HEK293T (cell line): ENCODE data around the gene UBE2L3.

Experiments
- CTCF ChIA-PET: fragments of 350-600 bp; formaldehyde crosslinking; extraction: SDS; loops from one replicate; lab custom pipeline; 2021; ENCODE audit warnings: antibody characterized with exemption, inconsistent platforms; lab: Yijun Ruan, JAX
- POLR2A ChIA-PET: fragments of 350-600 bp; formaldehyde crosslinking; extraction: SDS; loops from one replicate; lab custom pipeline; 2020; ENCODE audit warnings: antibody characterized with exemption, inconsistent platforms; lab: Yijun Ruan, JAX
- DNase-seq: peaks from one replicate; pipeline ENCODE4 v3.0.0; 2012; ENCODE audit warnings: mixed read lengths; ENCODE audit errors: extremely low spot score
- ARNT ChIP-seq: fragments of 450-650 bp; IDR thresholded peaks from 2 replicates; pipeline ENCODE4 v1.6.1; 2017; ENCODE audit warnings: mild to moderate bottlenecking
- BHLHE40 ChIP-seq: fragments of 450-650 bp; IDR thresholded peaks from 2 replicates; pipeline ENCODE4 v1.6.1; 2016; ENCODE audit warnings: mild to moderate bottlenecking, moderate library complexity, borderline replicate concordance
- CTBP1 ChIP-seq: fragments of 450-650 bp; IDR thresholded peaks from 2 replicates; pipeline ENCODE4 v1.6.1; 2016; ENCODE audit warnings: borderline replicate concordance
- ELF4 ChIP-seq: fragments of 450-650 bp; IDR thresholded peaks from 2 replicates; pipeline ENCODE4 v1.6.1; 2017; ENCODE audit warnings: antibody characterized with exemption
- FOXA1 ChIP-seq: fragments of 450-650 bp; IDR thresholded peaks from 2 replicates; pipeline ENCODE4 v1.6.1; 2016; ENCODE audit warnings: mild to moderate bottlenecking
- FOXK2 ChIP-seq: fragments of 450-650 bp; IDR thresholded peaks from 2 replicates; pipeline ENCODE4 v1.6.1; 2016; ENCODE audit warnings: mild to moderate bottlenecking
- FOXM1 ChIP-seq: fragments of 450-650 bp; IDR thresholded peaks from 2 replicates; pipeline ENCODE4 v1.6.1; 2017; ENCODE audit warnings: mild to moderate bottlenecking, borderline replicate concordance
- HDGF ChIP-seq: fragments of 450-650 bp; IDR thresholded peaks from 2 replicates; pipeline ENCODE4 v1.6.1; 2017; ENCODE audit warnings: antibody characterized with exemption, borderline replicate concordance
- L3MBTL2 ChIP-seq: fragments of 450-650 bp; conservative IDR thresholded peaks from 2 replicates; pipeline ENCODE4 v1.6.1; 2016; ENCODE audit warnings: mild to moderate bottlenecking
- LEF1 ChIP-seq: fragments of 450-650 bp; IDR thresholded peaks from 2 replicates; pipeline ENCODE4 v1.6.1; 2017; ENCODE audit warnings: mild to moderate bottlenecking, borderline replicate concordance
- NFRKB ChIP-seq: fragments of 450-650 bp; IDR thresholded peaks from 2 replicates; pipeline ENCODE4 v1.6.1; 2016; ENCODE audit warnings: mild to moderate bottlenecking, moderate library complexity
- SP1 ChIP-seq: fragments of 450-650 bp; IDR thresholded peaks from 2 replicates; pipeline ENCODE4 v1.6.1; 2017
- SUZ12 ChIP-seq: fragments of 450-650 bp; IDR thresholded peaks from 2 replicates; pipeline ENCODE4 v1.6.1; 2016; ENCODE audit warnings: mild to moderate bottlenecking
- TARDBP ChIP-seq: fragments of 450-650 bp; IDR thresholded peaks from 2 replicates; pipeline ENCODE4 v1.6.1; 2016
- ZNF384 ChIP-seq: fragments of 450-650 bp; IDR thresholded peaks from 2 replicates; pipeline ENCODE4 v1.6.1; 2016
- TF ChIP-seq, protein P1 (sequence below): fragments of 450-650 bp; IDR thresholded peaks from 2 replicates; pipeline ENCODE4 v1.6.1; 2016

Gene UBE2L3

DNA sequence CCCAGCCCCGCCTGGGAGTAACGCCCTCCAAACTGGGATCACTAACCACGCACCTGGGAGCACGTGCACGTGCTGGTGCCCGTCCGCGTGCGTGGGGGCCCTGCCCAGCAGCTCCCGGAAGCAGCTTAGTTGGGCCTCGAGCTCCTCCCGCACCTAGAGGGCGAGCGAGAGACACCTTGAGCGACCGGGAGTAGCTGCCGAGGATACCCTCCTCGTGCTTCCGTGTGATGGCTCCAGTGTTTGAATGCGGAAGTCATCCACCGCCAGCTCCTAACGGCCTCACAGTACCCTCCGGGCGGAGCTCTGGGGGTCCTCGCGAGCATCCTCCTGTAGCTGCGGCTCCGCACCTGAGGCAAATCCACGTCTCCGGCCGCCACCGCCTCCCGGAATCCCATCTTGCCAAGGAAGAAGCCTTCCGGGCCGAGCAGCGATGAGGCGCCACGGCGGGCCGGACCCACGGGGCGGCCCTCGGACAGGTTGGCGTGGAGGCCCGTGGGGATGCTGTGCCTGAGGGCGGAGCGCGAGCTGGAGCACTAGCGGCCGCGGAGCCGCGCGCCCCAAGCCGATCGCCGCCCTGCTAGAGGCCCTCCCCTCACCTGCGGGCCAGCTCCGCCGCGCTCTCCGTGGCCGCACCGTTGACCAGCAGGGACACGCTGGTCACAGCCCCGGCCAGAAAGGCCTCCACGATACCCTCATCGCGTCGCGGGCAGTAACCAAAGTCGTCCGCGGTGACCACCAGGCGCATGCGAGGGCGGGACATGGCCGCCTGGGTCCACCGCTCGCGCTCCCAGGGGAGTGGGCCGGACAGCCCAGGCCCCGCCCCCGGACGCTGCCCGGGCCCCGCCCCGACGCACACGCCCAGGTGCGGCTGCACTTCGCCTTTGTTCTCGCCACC lies 62.0 kb downstream of the UBE2L3 start, which contains the start of gene YDJC:
Gene YDJC (minus strand): TSS at position 768 of the 895 bp plus-strand sequence. CDS start 8 bp downstream, at position 760.
- ChIA-PET CTCF (interaction anchor here (0.6 to 4.7 kb wide), 13 partner anchors 8 to 278 kb away, joined by 3 to 63 read pairs (median 6); partner anchors contain the start of gene SDF2L1), POLR2A (interaction anchor here (0.7 to 4.6 kb wide), 17 partner anchors 9 to 181 kb away, joined by 3 to 76 read pairs (median 5); partner anchors contain the start of genes PPIL2 and SDF2L1)
- TF ChIP-seq CTBP1: no peak; the same call in 1 of the 2 replicates
- no peak for TF ChIP-seq SUZ12
- TF ChIP-seq NFRKB: no peak
- TF ChIP-seq, protein P1, sequence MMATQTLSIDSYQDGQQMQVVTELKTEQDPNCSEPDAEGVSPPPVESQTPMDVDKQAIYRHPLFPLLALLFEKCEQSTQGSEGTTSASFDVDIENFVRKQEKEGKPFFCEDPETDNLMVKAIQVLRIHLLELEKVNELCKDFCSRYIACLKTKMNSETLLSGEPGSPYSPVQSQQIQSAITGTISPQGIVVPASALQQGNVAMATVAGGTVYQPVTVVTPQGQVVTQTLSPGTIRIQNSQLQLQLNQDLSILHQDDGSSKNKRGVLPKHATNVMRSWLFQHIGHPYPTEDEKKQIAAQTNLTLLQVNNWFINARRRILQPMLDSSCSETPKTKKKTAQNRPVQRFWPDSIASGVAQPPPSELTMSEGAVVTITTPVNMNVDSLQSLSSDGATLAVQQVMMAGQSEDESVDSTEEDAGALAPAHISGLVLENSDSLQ: no peak; the same call in 1 of the 2 replicates
- peak; percentile 38; the same call in 1 of the 2 replicates for TF ChIP-seq FOXM1
- TF ChIP-seq ELF4: peak; percentile 96
- no peak; the same call in 1 of the 2 replicates for TF ChIP-seq ARNT
- no peak for TF ChIP-seq TARDBP
- TF ChIP-seq SP1: no peak
- no peak for TF ChIP-seq ZNF384
- peak; percentile 98 for TF ChIP-seq L3MBTL2
- TF ChIP-seq HDGF: 0 out of 2 replicates have a peak, but pooled peaks have one; percentile 85
- TF ChIP-seq FOXK2: no peak
- peak; percentile 39; the same call in 1 of the 2 replicates for TF ChIP-seq LEF1
- TF ChIP-seq BHLHE40: no peak
- no peak for TF ChIP-seq FOXA1
- peak; percentile 98 for DNase-seq

DNA sequence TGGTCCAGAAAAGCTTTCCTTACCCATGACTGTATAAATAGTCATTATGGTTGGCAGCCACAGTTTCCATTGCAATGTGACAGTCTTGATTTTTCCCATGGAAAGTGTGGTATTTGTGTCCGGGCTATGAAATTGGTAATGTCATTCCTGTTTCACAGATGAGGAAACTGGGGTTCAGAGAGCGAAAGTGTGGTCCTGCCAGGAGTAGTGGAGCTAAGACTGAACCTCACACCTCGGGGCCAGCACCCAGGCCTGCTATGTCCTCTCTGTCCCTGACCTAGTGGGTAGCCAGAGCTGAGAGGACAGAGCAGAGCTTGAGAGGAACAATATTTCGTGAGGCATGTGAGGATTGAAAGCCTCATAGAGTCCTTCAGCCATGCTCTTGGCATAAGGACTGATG lies 63.5 kb downstream of the UBE2L3 start:
- ChIA-PET POLR2A (interaction anchor here (1.0 to 4.6 kb wide), 2 partner anchors 11 to 21 kb away, joined by 3 to 76 read pairs; partner anchors contain the start of gene SDF2L1), CTCF (interaction anchor here (0.7 to 4.7 kb wide), 3 partner anchors 11 to 18 kb away, joined by 3 to 63 read pairs (median 6); partner anchors contain the start of gene SDF2L1)
- TF ChIP-seq FOXK2 (no peak), LEF1 (no peak), CTBP1 (no peak), BHLHE40 (no peak), FOXA1 (no peak), SUZ12 (no peak), ELF4 (no peak), ARNT (no peak), ZNF384 (no peak), HDGF (no peak)
- TF ChIP-seq, protein P1: no peak
- no peak for DNase-seq

DNA sequence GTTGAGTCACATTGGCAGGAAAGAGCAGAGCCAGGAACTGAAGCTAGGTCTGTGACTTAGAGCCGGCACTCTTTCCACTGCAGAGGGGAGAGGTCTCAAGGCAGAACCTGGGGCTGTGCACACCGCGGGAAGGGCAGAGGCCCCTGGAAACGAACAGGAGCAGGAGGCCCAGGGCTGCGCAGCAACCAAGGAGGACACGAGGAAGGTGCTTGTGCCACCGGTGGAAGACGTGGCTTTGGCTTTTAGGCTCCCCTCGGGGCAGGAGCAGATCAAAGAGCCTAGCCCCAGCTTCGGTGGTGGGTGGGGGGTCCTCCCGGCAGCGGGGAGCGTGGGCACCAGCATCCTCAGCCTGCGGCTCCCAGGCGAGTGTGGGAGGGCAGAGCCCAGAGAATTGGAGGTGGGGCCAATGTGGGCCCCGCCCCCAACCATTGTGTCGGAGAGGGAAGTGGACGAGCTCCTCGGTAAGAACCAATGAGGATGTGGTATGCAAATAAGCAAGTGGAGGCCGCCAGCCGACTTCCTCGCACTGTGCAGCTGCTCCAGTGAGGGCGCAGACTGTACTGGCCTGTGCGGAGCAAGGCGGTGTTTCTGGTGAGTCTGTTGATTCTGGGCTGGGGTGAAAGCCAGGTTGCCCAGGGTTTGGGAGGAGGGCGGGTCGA lies 64.9 kb downstream of the UBE2L3 start, which contains the start of gene CCDC116:
Gene CCDC116 (plus strand): TSS at position 524 of the 659 bp plus-strand sequence. CDS start 422 bp downstream, outside the sequence.
- POLR2A ChIA-PET: interaction anchor here (1.0 kb wide), 1 partner anchor 11 kb away, joined by 3 read pairs; no protein-coding TSS in a partner anchor
- no peak for TF ChIP-seq NFRKB
- TF ChIP-seq ZNF384: no peak
- TF ChIP-seq FOXM1: no peak
- TF ChIP-seq, protein P1: no peak
- no peak for TF ChIP-seq SP1
- no peak for TF ChIP-seq FOXA1
- TF ChIP-seq SUZ12: no peak
- no peak for TF ChIP-seq CTBP1
- no peak for TF ChIP-seq ARNT
- no peak for TF ChIP-seq L3MBTL2
- no peak for TF ChIP-seq TARDBP
- no peak for TF ChIP-seq ELF4
- DNase-seq: peak; percentile 61
- CTCF ChIA-PET: interaction anchor here (4.7 kb wide), 1 partner anchor 10 kb away, joined by 63 read pairs; the partner anchor contains the start of gene SDF2L1

DNA sequence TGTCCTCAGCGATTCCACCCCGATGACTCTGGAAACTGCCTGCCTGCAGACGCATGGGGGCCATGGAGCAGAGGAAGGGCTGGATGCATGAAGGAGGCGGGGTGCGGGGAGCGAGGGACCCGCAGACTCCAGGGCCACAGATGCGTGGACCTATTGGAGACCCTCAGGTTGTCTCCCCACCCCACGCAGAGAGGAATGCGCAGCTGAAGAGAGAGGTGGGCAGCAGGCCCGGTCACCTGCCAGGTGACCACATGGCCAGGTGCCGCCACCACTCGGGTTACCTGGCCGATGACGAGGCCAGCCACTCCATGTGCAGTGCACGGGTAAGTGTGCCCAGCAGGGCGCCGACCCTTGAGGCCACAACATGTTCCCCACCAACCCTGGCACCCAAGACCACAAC lies 65.4 kb downstream of the UBE2L3 start:
- ChIA-PET CTCF (interaction anchor here (4.7 kb wide), 1 partner anchor 9 kb away, joined by 63 read pairs; the partner anchor contains the start of gene SDF2L1), POLR2A (interaction anchor here (1.0 kb wide), 1 partner anchor 10 kb away, joined by 3 read pairs; no protein-coding TSS in a partner anchor)
- no peak for DNase-seq
- no peak for TF ChIP-seq FOXM1
- no peak for TF ChIP-seq HDGF
- no peak for TF ChIP-seq LEF1
- TF ChIP-seq SUZ12: no peak
- no peak for TF ChIP-seq ZNF384
- TF ChIP-seq FOXA1: no peak
- TF ChIP-seq ELF4: no peak
- TF ChIP-seq TARDBP: no peak
- TF ChIP-seq, protein P1: no peak
- no peak for TF ChIP-seq BHLHE40
- no peak for TF ChIP-seq ARNT
- no peak for TF ChIP-seq L3MBTL2
- TF ChIP-seq NFRKB: no peak
- no peak for TF ChIP-seq FOXK2
- no peak for TF ChIP-seq SP1
- TF ChIP-seq CTBP1: no peak
